Measurements from ENCODE around the gene STX1A. TPM values are rescaled to one million over a fixed set of nuclear protein-coding genes. Genes with fewer than 3 reads are reported as not detected.
A peak's percentile ranks its signal among the peaks of the same experiment; 100 is the strongest.

The STX1A gene
- total and polyA plus RNA-seq, 11 donors = 1.1 to 3.6 (median 1.7) TPM

DNA sequence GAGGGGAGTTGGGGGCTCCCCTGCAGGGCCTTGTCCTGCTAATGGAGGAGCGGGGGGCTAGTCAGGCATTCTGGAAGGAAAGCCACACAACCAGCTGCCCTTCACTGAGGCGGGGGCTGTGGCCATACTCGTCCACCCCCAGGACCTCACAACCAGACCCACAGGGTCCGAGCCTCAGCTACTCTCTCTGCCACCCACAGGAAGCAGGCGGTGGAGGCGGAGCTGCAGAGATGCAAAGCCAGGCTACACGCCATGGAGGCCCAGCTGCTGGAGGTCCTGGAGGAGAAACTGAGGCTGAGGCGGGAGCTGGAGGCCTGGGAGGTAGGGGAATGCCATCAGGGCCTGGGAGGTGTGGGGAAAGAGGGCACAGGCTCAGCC is 16.0 kb upstream of the STX1A start:
- Histone ChIP-seq H3K36me3 (peaks cover 0 to 23% (median 16%) of the 10 kb centered on the region in 9 donors), H3K4me1 (peaks cover 0 to 21% (median 13%) of the 10 kb centered on the region in 12 donors), H3K27ac (no peak overlapping the region), H3K27me3 (no peaks in the 10 kb centered on the region), H3K4me3 (no peak overlapping the region), H3K9me3 (no peaks in the 10 kb centered on the region)
- ATAC-seq = no peak
- 90 to 97% (median 94%) methylated on average over 4 to 8 of the region's 8 CpGs for WGBS, 4 donors
- no peak for DNase-seq
- intact Hi-C loops (cut with DNase I) = loop anchor here in 3 of 10 donors (5.0 to 10.0 kb wide), 3 partner anchors 53 to 391 kb away; partner anchors contain the start of genes BUD23 (in 1 of the 3), DNAJC30 (in 1 of the 3) and VPS37D (in 1 of the 3)
- TF ChIP-seq, protein P1, sequence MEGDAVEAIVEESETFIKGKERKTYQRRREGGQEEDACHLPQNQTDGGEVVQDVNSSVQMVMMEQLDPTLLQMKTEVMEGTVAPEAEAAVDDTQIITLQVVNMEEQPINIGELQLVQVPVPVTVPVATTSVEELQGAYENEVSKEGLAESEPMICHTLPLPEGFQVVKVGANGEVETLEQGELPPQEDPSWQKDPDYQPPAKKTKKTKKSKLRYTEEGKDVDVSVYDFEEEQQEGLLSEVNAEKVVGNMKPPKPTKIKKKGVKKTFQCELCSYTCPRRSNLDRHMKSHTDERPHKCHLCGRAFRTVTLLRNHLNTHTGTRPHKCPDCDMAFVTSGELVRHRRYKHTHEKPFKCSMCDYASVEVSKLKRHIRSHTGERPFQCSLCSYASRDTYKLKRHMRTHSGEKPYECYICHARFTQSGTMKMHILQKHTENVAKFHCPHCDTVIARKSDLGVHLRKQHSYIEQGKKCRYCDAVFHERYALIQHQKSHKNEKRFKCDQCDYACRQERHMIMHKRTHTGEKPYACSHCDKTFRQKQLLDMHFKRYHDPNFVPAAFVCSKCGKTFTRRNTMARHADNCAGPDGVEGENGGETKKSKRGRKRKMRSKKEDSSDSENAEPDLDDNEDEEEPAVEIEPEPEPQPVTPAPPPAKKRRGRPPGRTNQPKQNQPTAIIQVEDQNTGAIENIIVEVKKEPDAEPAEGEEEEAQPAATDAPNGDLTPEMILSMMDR (IDR thresholded peaks at IDR 0.05) = no peak
- no peak for TF ChIP-seq POLR2A (IDR thresholded peaks at IDR 0.05)

DNA sequence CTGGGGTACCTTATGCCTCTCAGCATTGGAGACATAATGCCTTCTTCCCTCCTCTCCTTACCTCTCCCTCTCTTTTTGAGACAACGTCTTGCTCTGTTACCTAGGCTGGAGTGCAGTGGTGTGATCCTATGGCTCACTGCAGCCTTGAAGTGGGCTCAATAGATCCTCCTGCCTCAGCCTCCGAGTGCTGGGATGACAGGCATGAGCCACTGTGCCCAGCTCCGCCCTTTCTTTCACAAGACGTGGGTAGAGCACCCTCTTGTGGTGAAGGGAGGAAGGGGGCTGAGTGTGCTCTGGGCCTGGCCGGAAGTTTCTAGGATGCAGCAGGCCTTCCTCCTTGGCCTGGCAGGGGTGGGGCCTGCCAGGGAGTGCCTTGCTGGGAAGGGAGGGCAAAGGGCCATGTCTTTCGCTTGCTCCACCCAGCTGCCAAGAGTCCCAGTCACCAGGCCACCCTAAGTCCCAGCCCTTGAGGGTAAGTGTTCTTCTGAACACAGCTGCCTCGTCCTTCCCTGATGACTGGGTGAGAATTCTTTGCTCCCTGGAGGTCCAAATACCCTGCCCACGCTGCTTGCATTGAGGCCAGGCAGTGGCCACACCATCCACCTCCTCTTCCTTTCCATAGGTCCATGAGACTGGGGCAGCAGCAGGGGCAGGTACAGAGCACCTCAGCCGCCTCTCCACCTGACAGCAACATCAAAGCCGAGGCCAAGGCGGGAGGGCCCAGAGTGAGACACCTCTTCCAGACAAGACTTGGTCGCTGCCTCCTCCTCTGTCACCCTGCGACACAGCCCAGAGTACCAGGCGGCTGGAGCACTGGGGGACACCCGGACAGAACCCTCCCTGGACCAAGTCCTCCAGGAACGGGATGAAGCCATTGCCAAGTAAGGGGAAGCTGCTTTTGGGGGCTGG is 15.4 kb upstream of the STX1A start:
- intact Hi-C loops (cut with DNase I) = loop anchor here in 3 of 10 donors (5.0 to 10.0 kb wide), 3 partner anchors 53 to 390 kb away; partner anchors contain the start of genes BUD23 (in 1 of the 3), DNAJC30 (in 1 of the 3) and VPS37D (in 1 of the 3)
- ATAC-seq = peak in 3 of 4 donors; percentile 16 to 38 (median 33)
- H3K27ac ChIP-seq = peak overlapping the region in 1 of 12 donors; percentile 40

DNA sequence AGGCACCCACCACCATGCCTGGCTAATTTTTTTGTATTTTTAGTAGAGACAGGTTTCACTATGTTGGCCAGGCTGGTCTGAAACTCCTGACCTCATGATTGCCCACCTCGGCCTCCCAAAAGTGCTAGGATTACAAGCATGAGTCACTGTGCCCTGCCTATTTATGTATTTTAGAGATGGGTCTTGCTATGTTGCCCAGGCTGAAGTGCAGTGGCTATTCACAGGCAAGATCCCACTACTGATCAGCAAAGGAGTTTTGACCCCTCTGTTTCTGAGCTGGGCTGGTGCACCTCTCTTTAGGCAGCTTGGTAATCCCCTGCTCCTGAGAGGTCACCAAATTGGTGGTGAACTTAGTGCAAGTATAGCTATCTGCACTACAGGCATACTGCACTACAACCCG is 12.9 kb upstream of the STX1A start:
- intact Hi-C loops (cut with DNase I) = loop anchor here in 1 of 10 donors (10.0 kb wide), 1 partner anchor 388 kb away; no protein-coding TSS in a partner anchor
- 60 to 100% (median 70%) methylated on average over 2 of the region's 2 CpGs for WGBS, 4 donors
- no peak for ATAC-seq

More for the DNA sequence above, 15.4 kb upstream of the STX1A start:
- 68 to 70% (median 69%) methylated on average over 14 to 16 of the region's 16 CpGs for WGBS, 4 donors
- Histone ChIP-seq H3K4me3 (no peak overlapping the region), H3K27me3 (no peaks in the 10 kb centered on the region), H3K9me3 (no peaks in the 10 kb centered on the region), H3K4me1 (peaks cover 0 to 21% (median 13%) of the 10 kb centered on the region in 12 donors), H3K36me3 (peaks cover 0 to 23% (median 16%) of the 10 kb centered on the region in 9 donors)
- TF ChIP-seq POLR2A (IDR thresholded peaks at IDR 0.05) = peak in 1 of 2 donors; percentile 24
- TF ChIP-seq, protein P1 (IDR thresholded peaks at IDR 0.05) = peak; percentile 43 to 77 (median 62)
- peak; percentile 47 to 85 (median 67) for DNase-seq

More for the DNA sequence above, 12.9 kb upstream of the STX1A start:
- Histone ChIP-seq H3K27me3 (peaks cover 0 to 12% (median 0%) of the 10 kb centered on the region in 9 donors), H3K36me3 (peaks cover 0 to 21% (median 16%) of the 10 kb centered on the region in 9 donors), H3K9me3 (no peaks in the 10 kb centered on the region), H3K27ac (no peak overlapping the region), H3K4me1 (peaks cover 0 to 7% (median 1%) of the 10 kb centered on the region in 12 donors), H3K4me3 (no peak overlapping the region)
- TF ChIP-seq, protein P1 (IDR thresholded peaks at IDR 0.05) = no peak
- no peak for TF ChIP-seq POLR2A (IDR thresholded peaks at IDR 0.05)
- no peak for DNase-seq

Data from heart left ventricle (tissue), 16 donors.